AG09309 (cell line): ENCODE measurements around the gene PRKAR1A.
"Not testable (repeated sequence)": the region's sequence is repeated elsewhere in the genome, so short reads cannot be mapped to it uniquely, and the experiment has no call there.

Experiments
- DNase-seq: peaks from one replicate; pipeline ENCODE4 v3.0.0-alpha.2; 2010; ENCODE audit warnings: low read depth
- H3K4me3 ChIP-seq: 2 replicates; pipeline ENCODE4 v1.5.1; 2011; ENCODE audit warnings: mild to moderate bottlenecking, low read depth, low read length, moderate library complexity; ENCODE audit not compliant: control insufficient read depth
- TF ChIP-seq, protein P1 (sequence below): IDR thresholded peaks from 2 replicates; pipeline ENCODE4 v1.5.1; 2011; ENCODE audit warnings: mild to moderate bottlenecking, low read depth, low read length, inconsistent platforms; ENCODE audit not compliant: insufficient read depth, control insufficient read depth; ENCODE audit errors: missing control alignments

The PRKAR1A gene

DNA sequence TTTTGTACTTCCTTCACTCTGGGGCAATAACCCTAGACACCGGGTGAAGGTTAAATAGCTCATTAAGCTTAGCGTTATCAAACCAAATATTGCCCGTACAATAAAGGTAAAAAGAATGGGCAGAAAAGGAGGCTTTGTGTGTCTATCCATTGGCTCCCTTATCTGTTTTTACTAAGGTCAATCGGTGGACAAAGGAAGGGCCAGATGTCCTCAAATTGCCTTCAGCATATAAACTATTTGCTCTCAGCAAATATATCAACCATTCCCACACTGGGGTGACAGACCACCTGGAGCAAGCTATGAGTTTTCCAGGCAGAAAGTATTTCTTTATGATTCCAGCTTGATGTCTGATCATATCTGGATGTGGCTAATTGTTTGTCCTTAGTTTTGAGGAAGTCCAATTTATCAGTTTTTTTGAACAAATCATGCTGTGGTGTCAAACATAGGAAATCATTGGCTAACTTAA is 29.6 kb upstream of the PRKAR1A start:
- TF ChIP-seq, protein P1, sequence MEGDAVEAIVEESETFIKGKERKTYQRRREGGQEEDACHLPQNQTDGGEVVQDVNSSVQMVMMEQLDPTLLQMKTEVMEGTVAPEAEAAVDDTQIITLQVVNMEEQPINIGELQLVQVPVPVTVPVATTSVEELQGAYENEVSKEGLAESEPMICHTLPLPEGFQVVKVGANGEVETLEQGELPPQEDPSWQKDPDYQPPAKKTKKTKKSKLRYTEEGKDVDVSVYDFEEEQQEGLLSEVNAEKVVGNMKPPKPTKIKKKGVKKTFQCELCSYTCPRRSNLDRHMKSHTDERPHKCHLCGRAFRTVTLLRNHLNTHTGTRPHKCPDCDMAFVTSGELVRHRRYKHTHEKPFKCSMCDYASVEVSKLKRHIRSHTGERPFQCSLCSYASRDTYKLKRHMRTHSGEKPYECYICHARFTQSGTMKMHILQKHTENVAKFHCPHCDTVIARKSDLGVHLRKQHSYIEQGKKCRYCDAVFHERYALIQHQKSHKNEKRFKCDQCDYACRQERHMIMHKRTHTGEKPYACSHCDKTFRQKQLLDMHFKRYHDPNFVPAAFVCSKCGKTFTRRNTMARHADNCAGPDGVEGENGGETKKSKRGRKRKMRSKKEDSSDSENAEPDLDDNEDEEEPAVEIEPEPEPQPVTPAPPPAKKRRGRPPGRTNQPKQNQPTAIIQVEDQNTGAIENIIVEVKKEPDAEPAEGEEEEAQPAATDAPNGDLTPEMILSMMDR: no peak
- no peak overlapping the region for H3K4me3 ChIP-seq
- no peak for DNase-seq

DNA sequence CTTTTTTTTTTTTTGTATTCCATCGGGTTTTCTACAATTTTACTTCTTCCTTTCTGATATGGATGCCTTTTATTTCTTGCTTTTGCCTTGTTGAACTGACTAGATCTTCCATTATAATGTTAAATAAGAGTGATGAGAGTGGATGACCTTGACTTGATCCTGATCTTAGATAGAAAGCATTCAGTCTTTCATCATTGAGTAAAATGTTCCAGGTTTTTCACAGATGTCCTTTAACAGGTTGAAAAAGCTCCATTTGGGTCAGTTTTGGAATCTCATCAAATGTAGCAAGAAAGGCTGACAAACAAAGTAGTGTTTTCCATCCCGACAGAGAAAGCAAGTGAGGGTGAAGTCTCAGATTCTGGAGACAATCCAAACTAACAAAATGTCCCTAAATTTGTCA is 27.8 kb upstream of the PRKAR1A start:
- TF ChIP-seq, protein P1: no peak
- DNase-seq: no peak
- no peak overlapping the region for H3K4me3 ChIP-seq

DNA sequence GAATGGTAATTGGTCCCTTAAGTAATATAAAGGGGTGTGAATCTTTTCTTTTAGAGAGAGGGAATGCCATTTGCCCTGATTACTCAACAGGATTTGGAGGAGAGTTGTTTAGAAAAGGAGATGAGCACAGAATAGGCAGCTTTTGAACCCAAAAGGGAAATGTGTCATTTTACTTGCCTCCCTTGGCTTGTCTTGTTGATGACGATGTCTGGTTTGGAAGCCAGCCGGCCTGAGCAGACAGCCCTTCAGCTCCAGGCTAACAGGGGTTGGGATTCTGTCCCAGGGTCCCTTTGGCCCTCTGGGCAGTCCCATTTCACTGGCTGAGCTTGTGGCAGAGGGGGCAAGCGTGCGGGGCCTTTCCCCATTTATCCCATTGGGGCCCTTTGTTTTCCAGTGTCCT is 22.3 kb upstream of the PRKAR1A start:
- DNase-seq: no peak
- no peak overlapping the region for H3K4me3 ChIP-seq
- TF ChIP-seq, protein P1: no peak

DNA sequence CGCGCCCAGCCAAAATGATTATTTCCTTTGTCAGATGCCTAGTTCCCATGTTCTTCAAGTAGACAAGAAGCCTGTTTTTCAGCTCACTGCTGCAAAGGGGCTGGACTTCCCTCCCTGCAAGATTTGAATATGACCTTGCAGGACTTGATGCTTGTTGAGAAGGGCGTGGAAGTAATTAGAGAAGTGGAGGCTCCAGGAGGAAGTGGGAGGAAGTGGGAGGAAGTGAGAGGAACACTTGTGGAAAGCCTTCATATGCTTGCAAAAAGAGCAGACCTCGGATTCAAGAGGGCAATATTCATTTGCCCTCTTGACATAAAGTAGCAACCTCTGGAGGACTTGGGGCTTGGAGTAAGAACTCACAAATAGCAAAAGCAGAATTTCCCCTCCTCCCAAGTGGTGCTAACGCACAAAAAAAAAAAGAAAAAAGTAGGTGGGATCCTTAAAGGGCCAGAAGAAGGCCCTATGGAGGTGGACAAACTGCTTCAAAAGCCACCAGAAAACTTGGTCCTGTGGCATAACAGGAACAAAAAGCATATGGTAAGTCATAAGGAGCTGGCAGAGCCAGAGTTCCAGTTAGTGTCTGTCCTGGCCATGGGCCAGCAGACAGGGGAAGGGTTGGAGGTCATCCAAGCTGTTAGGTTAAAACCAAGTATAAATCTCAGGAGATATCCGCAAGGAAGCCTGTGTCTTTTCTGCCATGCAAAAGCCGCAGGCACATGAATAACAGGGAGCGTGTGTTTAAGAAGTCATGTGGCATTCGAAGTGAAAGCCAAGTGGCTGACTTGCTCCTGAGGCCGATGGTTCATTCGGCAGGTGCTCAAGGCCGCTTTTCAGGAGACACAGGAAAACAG is 20.6 kb upstream of the PRKAR1A start:
- DNase-seq: no peak
- no peak overlapping the region for H3K4me3 ChIP-seq
- TF ChIP-seq, protein P1: no peak

DNA sequence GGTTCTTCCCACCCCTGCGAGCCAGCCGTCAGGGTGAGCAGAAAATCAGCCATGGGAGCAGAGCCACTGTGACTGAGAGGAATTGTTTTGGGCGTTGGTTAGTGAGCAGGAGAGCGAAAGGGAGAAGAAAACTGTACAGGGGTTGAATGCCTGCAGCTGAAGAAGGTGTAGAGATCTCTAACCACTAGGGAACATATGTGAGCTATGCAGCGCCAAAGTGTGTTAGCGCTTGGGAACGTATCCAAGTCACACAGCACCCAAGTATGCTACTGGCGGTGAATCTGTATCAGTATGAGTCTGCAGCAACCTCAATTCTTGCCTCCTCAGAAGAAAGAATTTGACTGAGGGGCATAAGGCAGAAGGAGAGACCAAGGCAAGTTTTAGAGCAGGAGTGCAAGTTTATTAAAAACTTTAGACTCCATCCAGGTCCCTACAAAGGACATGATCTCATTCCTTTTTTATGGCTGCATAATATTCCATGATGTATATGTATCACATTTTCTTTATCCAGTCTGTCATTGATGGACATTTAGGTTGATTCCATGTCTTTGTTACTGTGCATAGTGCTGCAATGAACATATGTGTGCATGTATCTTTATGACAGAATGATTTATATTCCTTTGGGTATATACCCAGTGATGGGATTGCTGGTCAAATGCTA is 19.7 kb upstream of the PRKAR1A start:
- DNase-seq: not testable (repeated sequence)

DNA sequence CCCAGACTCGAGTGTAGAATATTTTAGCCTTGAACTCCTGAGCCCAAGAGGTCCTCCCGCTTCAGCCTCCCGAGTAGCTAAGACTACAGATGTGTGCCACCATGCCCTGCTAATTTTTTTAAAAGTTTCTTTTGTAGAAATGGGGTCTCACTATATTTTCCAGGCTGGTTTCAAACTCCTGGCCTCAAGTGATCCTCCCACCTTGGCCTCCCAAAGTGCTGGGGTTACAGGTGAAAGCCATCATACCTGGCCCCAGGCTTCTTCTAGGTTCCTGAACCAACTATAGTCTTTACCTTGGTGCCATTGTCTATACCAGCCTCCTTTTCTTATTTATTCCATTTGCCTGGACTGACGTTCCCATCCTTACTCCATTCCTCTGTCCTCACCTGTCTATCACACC is 17.1 kb upstream of the PRKAR1A start:
- DNase-seq: no peak
- no peak overlapping the region for H3K4me3 ChIP-seq
- TF ChIP-seq, protein P1: no peak

More for the DNA sequence above, 19.7 kb upstream of the PRKAR1A start:
- not testable (repeated sequence) for H3K4me3 ChIP-seq

DNA sequence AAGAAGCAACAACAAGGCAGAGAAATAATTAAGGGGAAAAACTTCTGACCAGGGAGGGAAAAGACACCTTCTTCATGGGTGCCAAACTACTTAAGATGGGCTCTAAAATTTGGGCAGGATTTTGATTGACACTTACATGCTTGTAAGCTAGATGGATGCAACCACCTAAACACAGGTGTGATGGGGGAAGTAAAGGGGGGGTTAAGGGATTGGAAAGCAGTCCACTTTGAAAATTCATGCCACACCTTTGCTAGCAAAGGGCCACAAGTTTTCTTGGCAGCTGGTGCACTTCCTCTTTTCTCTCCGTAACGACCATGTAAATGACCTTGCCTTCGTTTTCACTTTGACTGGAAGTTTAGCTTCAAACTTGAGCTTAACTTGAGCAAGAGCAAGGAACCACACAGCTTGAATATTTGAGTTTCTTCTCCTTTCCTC is 14.3 kb upstream of the PRKAR1A start:
- no peak for DNase-seq
- TF ChIP-seq, protein P1: no peak
- no peak overlapping the region for H3K4me3 ChIP-seq
